ENCODE measurements around the gene KRT6B.
"Not testable (repeated sequence)": the region's sequence is repeated elsewhere in the genome, so short reads cannot be mapped to it uniquely, and the experiment has no call there.

The KRT6B gene
- total RNA-seq, result 0 reads per million in 2 donors

DNA sequence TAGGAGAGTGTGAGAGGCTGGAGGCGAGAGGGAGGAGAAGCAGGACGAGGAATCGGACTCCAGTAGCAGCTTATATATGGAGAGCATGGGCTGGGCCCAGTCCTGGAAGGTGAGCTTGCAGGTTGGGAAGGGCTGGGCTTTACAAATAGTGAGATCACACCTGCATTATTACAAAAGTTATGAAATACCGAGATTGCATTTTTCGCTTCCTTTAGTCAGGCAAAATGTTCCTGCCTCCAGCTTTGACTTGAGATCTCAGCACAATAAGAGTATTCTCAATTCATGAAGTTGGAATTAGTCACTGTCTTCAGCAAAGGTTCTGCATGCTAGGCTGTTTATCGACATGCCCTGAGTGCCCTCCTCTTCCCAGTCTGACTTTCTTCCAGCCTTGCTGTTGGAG, at the start of gene KRT6B:
TSS of gene KRT6B (minus strand) at position 46 of the 400 bp plus-strand sequence. CDS start 68 bp downstream, outside the sequence.
- no peak for DNase-seq

DNA sequence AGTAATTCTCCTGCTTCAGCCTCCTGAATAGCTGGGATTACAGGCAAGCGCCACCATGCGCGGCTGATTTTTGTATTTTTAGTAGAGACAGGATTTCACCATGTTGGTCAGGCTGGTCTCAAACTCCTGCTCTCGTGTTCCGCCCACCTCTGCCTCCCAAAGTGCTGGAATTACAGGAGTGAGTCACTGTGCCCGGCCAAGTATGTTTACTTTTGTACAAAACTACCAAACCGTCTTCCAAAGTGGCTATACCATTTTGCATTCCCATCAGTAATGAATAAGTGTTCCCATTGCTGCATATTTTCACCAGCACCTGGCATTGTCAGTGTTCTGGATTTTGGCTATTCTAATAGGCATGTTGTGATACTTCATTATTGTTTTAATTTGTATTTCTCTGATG, 49.5 kb upstream of the KRT6B start:
- DNase-seq, result no peak

DNA sequence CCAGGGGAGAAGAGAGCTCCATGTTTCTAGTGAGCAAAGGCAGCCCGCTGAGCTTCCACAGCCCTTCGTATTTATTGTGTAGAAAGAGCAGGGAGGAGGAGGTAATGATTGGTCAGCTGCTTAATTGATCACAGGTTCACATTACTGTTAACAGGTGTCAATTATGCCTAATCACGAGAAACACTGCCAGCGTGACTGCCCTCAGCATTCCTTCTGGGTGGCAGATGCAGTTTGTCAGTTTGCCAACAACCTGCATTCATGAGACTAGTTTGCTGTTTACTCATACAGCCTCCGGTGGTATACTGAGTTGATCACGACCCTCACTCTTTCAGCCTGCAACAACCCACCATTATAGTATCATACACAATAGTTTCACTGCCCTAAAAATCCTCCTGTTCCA, 48.6 kb upstream of the KRT6B start:
- DNase-seq, result not testable (repeated sequence)

DNA sequence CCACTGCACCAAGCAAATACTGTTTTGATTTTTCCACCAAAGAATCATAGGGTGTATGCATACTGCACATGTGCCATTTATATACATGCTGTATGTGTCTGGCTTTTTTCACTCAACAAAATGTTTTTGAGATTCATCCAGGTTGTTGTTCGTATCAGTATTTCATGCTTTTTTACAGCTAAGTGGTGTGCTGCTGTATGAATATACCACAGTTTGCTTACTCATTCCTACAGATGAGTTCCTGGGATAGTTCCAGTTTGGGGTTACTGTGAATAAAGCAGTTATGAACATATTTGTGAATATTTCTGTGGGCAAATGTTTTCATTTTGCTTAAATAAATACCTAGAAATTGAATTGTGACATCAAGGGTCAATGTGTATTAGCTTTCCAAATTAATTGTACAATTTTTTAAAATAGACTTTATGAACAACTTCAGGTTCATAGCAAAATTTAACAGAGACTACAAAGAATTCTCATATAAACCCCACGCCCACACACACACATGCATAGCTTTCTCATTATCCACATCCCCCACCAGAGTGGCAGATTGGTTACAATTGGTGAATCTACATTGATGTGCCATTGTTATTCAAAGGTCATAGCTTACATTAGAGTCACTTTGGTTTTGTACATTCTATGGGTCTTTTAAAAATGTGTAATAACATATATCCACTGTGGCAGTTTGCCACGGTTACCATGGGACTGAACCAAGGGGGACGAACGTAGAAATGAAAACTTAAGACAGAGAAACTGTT, 48.0 kb upstream of the KRT6B start:
- no peak for DNase-seq

DNA sequence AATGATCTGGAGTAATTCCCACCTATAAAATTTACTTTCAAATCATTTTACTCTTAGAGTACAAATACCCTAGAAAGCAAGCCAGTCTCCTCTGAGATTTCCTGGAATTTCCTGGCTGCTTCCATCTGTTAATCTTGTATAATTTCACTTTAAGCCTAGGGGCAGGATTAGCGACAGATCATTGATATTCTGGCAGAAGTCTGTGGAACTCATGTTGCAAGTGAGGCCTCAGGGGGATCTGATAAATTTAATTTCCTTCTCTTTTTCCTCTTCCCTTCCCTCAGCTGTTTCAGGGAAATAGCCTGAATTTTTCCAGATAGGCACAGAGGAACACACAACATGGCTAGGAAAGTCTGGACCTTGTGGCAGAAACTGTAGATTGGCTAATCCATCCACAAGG, 47.0 kb upstream of the KRT6B start:
- DNase-seq, result no peak

DNA sequence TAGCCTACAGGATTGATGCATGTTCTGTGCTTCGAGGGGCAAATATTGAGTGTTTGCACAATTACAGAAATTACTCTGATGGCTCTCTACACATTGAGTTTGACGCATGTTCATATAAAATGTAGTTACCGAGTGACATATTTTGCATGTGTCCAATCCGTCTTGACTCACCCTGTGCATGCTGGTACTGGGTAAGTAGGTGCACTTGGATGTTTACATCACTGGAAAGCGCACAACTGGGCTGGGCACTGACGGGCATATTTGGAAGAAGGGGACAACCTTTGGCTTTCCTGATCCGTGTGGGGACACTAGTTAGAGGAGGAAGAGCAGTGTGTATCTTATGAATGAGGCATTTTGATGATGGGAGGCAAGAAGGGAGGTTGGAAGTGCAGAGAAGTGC, 46.0 kb upstream of the KRT6B start:
- no peak for DNase-seq

DNA sequence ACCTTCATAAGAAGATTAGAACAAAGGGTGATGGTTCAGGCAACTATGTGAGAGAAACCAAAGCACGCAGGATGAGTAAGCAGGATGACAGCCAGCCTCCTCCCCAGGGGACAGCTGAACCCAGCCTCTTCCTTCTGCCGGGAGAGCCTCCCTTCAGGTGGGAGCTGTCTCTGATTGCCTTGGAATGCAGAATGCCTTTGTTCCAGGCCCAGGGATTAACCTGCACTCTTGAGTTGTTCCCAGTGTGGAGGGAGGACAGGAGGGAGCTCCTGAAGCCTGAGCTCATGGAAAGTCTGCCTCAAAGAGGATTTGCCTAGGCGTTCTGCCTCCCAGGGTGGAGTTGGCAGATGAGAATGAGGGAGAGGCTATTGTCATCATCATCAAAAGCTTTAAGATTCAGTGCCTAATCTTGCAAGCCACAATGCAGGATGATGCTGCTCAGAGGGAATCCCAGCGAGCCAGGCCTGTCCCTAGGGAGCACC, 44.7 kb upstream of the KRT6B start:
- no peak for DNase-seq

DNA sequence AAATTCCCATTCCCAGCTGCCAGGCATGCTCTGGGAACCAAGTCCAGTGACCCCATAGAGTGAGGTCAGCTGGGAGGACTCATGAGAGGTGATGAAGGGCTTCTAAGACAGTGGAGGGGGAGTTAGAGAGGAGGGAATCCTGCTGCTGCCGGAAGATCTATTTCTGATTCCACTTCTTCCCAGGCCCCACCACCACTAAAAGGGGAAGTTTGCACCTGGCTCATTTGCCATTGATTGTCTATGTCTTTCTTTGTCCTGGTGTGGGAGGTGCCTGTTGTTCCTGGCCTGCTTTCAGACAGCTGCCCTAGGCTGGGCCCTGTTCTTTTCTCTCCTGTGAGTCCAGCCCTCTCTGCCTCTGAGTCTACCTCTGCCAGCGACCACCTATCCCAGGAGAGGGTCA, 44.1 kb upstream of the KRT6B start:
- no peak for DNase-seq

DNA sequence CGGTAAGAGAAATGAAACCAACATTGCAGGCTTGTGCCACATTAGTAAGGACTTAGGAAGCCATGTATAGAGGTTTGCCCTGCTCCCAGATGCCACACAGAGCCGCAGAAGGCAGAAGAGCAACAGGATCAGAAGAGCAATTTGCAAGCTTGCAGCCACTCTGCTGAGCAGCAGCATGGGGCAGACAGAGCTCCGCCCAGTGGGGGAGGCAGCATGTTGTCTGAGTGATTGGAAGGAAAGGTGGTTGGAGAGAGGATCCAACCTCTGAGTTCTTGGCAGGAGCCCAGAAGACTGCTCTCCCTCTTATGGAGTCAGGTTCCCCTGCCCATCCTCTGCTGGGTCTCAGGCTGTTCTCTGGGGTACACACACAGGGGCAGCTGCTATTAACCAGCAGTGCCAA, 43.4 kb upstream of the KRT6B start:
- no peak for DNase-seq

DNA sequence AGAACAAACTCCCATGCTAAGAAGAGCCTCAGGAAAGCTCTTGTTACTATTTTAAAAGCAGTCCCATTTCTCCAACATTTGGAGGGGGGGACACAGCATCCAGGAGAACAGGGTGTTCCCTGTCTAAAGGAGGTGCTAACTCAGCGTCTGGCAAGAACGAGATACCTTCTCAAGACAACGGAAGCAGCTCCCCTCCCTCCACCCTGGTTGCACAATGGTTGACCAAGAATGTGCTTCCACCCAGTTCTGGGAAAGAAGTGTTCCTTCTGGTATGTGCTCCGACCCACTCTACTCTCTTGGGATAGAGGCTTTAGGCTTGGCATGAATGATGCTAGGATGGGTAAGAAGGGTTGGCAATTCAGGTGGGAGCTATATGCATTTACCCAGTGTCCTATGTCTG, 42.6 kb upstream of the KRT6B start:
- DNase-seq, result no peak

DNA sequence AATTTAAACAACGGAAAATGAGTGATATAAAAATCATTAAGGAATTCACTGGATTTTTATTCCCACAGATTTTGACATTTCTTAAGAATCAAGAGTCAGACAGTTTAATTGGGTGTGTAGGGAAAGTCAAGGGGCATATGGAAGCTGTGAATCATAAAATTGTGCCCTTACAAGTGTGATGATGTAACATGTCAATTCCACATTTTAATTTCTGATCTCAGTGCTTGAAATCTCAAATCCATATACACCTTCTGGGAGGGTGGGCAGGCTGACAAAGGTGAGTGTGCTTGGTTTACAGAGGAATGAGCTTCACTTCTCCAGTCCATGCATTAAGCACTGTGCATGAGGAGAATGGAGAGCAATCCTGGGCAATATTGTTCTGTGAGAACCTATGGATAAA, 42.2 kb upstream of the KRT6B start:
- DNase-seq, result no peak

DNA sequence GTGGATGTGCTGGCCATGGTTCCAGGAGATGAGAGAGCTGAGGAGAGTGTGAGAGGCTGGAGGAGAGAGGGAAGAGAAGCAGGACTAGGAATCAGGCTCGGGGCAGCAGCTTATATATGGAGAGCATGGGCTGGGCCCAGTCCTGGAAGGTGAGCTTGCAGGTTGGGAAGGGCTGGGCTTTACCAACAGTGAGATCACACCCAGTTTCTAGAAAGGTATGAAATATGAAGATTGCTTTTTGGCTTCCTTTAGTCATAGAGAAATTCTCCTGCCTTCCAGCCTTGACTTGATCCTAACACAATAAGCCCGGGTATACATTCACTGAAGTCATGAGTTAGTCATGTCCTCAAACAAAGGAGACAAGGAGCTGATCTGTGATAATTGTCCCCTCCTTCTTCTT, 41.2 kb upstream of the KRT6B start, which contains the start of gene KRT6A:
TSS of gene KRT6A (minus strand) at position 86 of the 400 bp plus-strand sequence. CDS start at position 17, 69 bp downstream.
- no peak for DNase-seq

DNA sequence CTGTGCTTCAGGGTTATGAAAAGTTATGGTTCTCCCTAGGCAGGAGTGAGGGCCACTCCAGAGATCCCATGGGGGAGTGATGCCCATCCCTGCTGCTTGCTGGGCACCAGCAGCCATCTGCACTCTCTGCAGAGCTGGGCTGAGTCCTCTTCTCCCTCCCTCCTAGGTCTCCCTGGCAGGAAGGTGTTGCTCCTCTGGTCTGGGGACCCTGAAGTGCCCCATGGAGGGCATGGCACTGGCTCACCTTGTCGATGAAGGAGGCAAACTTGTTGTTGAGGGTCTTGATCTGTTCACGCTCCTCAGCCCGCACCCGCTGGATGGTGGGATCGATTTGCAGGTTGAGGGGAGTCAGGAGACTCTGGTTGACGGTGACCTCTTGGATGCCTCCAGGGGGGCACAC, 40.5 kb upstream of the KRT6B start:
- DNase-seq, result not testable (repeated sequence)

DNA sequence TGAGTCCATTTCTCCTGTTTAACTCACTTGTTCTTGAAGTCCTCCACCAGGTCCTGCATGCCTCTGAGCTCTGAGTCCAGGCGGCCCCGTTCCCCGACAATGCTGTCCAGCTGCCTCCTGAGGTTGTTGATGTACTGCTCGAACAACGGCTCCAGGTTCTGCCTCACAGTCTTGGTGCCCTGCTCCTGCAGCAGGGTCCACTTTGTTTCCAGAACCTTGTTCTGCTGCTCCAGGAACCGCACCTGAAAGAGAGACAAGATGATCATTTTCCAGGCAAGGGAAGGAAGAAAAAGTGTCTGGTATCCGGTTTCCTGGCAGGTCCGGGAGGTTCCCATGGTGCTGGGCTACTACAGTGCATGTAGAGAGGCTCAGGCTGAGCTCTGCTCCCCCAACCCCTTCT, 39.5 kb upstream of the KRT6B start:
- DNase-seq, result not testable (repeated sequence)

DNA sequence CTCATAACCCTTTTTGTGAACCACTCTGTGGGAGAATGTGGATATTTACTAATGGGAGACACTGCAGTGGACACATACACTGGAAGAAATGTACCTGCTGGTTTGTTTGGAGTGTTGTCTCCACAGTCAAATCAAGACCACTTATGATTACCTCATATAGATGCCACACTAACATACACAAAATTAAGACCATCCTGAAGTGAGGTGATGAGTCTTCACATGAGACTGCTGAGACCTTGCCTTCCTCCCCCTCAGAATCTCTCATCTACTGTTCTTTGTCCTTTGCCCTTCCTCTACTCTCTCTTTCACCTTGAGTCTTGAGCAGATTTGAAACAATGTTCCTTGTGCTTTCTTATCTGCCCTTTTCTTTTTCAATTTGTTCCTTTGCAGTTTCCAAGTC, 36.8 kb upstream of the KRT6B start:
- DNase-seq, result no peak

DNA sequence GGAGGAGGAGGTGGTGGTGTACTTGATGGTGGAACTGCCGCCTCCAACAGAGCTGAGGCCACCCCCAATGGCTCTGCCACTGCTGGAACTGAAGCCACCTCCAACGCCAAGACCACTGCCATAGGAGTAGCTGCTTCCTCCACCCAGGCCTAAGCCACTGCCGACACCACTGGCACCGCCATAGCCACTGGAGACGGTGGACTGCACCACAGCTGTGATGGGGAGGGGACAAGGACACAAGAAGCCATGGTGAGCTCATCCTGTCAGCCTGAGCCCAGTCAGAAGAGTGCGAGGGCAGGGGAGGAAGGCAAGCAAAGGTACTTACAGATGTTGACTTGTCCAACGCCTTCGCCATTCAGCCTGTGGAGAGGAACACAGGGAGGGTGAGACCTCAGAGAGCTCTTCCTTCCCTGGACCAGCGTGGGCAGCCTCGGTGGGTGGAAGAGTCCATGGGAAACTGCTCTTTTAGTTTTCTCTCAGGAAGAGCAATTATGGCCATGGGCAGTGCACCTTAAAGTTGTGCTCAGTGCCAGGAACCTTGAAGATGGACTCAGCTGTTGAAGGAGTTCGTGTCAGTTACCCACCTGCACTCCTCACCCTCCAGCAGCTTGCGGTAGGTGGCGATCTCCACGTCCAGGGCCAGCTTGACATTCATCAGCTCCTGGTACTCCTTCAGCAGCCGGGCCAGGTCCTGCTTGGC, 35.9 kb upstream of the KRT6B start:
- not testable (repeated sequence) for DNase-seq

DNA sequence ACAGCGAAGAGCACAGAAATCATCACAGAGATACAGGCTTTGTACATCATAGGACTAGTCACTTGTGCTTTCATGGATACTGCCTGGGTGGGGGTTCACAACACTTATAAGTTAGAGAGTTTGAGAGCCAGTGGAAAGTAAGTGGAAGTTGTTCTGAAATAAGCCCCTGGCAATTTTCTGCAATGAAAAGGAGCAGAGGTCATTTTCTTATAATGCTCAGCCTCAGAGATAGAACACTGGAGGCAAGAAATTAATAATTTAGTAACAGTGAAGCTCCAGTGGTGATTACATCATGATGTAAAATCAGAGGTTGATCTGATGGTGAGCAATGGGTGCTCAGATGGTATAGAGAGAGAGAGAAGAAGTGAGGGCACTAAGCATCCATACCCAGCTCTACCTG, 35.3 kb upstream of the KRT6B start:
- no peak for DNase-seq

DNA sequence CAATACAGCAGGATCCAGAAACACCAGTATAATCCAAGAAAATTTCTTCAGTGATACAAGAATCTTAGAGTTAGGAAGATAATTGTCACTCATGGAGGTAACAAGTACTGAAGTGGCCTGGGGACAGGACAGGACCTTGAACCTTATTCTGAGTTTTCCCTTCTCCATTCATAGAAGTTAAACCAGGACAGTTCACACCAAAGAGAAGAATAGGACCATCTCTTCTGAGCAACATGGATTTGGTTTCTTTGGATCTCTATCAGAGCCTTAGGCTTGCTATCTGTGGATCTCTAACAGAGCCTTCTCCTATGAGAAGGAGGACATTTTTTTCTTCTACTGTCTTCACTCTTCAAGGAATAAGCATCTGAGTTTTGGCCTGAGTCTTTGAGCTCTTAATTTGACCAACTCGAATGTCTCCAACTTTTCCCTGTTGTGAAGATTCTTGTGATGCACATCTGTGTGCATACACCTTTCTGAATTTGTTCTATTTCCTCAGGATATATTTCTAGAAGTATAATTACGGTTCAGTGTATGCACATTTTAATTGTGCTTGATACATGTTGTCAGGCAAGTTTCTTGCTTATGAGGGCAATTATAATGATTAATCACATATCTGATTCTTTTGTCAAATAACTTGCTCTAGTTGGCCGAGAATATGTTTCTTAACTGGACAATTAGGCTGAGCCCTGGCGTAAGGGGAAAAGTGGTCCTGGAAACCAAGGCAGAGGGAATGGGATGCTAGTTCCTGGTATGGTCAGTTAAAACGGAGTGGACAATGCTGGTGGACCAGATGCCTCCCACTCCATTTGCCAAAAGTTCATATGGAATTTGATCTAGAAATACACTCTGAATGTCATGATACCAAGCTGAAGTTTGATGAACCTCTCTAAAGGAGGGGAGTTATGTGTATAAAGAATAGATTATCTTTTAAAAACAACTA, 34.5 kb upstream of the KRT6B start:
- DNase-seq, result no peak

DNA sequence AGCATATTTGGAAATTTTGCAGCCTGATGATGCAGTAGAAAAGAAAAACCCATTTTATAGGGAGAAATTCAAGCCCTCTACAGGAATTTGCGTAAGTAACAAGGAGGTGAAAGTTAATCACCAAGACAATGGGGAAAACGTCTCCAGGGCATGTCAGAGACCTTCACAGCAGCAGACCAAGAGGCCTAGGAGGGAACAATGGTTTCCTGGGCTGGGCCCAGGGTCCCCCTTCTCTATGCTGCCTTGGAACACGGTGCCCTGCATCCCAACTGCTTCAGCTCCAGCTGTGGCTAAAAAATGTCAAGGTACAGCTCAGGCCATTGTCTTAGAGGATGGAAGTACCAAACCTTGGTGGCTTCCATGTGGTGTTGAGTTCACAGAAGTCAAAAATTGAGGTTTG, 28.1 kb upstream of the KRT6B start:
- no peak for DNase-seq

DNA sequence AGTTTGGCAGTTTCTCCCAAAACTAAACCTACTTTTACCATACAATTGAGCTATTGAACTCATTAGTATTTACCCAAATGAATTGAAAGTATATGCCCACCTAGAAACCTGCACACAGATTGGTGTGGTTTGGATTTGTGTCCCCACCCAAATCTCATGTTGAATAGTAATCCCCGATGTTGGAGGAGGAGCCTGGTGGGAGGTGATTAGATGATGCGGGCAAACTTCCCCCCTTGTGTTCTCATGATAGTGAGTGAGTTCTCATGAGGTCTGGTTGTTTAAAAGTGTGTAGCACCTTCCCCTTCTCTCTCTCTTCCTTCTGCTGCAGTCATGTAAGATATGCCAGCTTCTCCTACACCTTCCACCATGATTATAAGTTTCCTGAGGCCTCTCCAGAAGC, 25.7 kb upstream of the KRT6B start:
- no peak for DNase-seq

DNA sequence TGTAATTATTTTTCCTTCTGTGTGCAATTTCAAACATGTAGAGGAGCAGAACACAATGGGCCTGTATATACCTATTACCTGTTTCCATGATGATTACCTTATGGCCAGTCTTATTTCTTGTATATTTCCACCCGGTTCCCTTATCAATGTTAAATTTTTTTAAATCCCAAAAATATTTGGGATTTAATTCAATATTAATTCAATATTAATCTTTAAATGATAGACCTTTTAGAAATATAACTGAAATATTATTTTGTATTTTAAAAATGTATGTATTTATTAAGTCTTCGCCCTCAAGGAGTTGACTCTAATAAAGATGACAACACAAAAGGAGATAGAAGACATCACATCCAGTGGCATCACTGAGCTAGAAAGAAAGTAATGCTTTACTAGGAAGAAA, 22.3 kb upstream of the KRT6B start:
- DNase-seq, result no peak

DNA sequence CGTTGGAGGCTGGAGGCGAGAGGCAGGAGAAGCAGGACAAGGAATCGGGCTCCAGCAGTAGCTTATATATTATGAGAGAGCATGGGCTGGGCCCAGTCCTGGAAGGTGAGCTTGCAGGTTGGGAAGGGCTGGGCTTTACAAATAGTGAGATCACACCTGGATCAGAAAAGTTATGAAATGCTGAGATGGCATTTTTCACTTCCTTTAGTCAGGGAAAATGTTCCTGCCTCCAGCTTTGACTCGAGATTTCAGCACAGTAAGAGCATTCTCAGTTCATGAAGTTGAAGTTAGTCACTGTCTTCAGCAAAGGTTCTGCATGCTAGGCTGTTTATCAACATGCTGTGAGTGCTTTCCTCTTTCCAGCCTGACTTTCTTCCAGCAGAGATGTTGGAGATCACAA, 21.8 kb upstream of the KRT6B start, which contains the start of gene KRT6C:
TSS of gene KRT6C (minus strand) at position 38 of the 400 bp plus-strand sequence. CDS start 68 bp downstream, outside the sequence.
- no peak for DNase-seq

DNA sequence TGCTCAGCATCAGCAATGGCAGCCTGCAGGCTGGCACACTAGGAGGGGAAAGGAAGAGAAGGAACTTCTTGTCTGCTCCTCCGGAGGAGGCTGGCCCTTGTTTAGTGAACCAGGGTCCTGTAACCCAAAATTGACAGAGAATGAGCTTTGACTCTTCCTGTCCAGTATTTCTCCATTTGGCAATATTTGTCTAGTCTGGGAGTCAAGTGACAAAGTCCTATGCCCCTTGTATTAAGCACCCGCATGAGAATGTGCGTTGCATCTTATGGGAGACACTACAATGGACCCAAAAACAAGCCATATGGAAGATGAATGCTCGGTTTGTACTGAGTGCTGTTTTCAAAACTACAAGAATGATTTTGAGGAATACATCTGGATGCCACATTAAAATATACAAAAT, 17.9 kb upstream of the KRT6B start:
- DNase-seq, result no peak

Data from T-helper 2 cell (primary cell).